GOT3 (cell line): ENCODE data around the gene NFKBIA.
"Not testable (repeated sequence)": the region's sequence is repeated elsewhere in the genome, so short reads cannot be mapped to it uniquely, and the experiment has no call there.

ENCODE experiments used
- DNase-seq: peaks from one replicate; lab custom pipeline; 2025; ENCODE audit warnings: mixed read lengths; lab: John Stamatoyannopoulos, UW

The NFKBIA gene

GRCh38 chr14:35390577-35391387 lies 13.8 kb downstream of the NFKBIA start:
- no peak for DNase-seq

GRCh38 chr14:35389315-35389667 lies 15.3 kb downstream of the NFKBIA start:
- DNase-seq: no peak

GRCh38 chr14:35388656-35389314 lies 15.8 kb downstream of the NFKBIA start:
- no peak for DNase-seq

GRCh38 chr14:35387713-35388579 lies 16.6 kb downstream of the NFKBIA start:
- DNase-seq: no peak

GRCh38 chr14:35387219-35387618 lies 17.3 kb downstream of the NFKBIA start:
- no peak for DNase-seq

- DNase-seq: no peak
These were observed 17.9 kb downstream of the NFKBIA start for GRCh38 chr14:35386673-35387125.

- DNase-seq: no peak
These were observed 19.3 kb downstream of the NFKBIA start for GRCh38 chr14:35385042-35385839.

GRCh38 chr14:35384455-35385041 lies 20.0 kb downstream of the NFKBIA start:
- DNase-seq: no peak

GRCh38 chr14:35383569-35384454 lies 20.7 kb downstream of the NFKBIA start:
- DNase-seq: no peak

- no peak for DNase-seq
These were observed 23.8 kb downstream of the NFKBIA start for GRCh38 chr14:35380794-35381193.

GRCh38 chr14:35379234-35379933 lies 25.2 kb downstream of the NFKBIA start:
- not testable (repeated sequence) for DNase-seq

GRCh38 chr14:35378425-35379233 lies 25.9 kb downstream of the NFKBIA start:
- DNase-seq: no peak

GRCh38 chr14:35375558-35376025 lies 29.0 kb downstream of the NFKBIA start:
- DNase-seq: no peak

GRCh38 chr14:35374263-35374712 lies 30.3 kb downstream of the NFKBIA start:
- DNase-seq: peak; percentile 4

GRCh38 chr14:35373208-35373607 lies 31.3 kb downstream of the NFKBIA start:
- DNase-seq: not testable (repeated sequence)

GRCh38 chr14:35370969-35371368 lies 33.6 kb downstream of the NFKBIA start:
- no peak for DNase-seq

GRCh38 chr14:35369701-35370191 lies 34.8 kb downstream of the NFKBIA start:
- no peak for DNase-seq
